ENCODE data around the gene PRKN.
A peak's percentile ranks its signal among the peaks of the same experiment; 100 is the strongest.

The PRKN gene

DNA sequence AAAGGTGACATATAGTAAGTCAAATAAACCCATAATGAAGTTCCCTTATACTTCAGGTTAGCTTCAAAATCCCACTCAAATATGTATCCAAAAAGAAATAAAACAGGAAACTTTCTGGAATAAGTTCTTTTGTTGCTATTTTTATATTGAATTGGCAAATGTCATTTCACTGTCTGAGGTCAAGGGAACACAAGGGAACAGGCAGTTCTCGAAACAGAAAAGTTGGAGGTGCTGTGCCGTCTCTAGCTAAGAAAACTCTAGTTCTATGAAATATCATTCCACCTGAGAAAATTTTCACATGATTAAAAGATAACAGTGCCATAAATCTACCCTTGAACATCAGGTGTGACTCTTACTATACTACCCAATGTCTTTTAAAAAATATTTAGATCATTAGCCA, 358.5 kb downstream of the PRKN start:
- no peak for DNase-seq

DNA sequence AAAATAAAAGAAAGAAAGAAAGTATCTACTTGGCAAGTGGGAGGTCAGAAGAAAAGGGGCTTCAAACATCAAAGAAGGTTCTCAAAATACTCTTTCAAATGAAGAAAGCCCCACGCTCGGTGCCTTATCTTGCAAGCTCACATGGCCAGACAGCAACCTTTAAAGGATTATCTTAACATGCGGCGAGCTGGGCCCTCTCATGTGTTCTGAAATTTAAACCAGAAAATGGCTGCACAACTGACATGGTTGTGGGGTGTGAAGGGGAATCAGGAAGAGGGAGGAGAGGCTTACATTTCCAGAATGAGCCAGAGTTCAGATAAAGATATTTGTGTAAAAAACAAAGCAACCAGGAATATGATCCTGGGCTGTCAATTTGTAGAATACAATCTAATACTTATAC, 363.1 kb downstream of the PRKN start:
- DNase-seq = no peak

- DNase-seq = no peak
Measured at GRCh38 chr6:162363757-162364156, 363.8 kb downstream of the PRKN start.

GRCh38 chr6:162360901-162361567, 366.5 kb downstream of the PRKN start:
- DNase-seq = no peak

GRCh38 chr6:162358625-162359024, 368.9 kb downstream of the PRKN start:
- DNase-seq = no peak

DNA sequence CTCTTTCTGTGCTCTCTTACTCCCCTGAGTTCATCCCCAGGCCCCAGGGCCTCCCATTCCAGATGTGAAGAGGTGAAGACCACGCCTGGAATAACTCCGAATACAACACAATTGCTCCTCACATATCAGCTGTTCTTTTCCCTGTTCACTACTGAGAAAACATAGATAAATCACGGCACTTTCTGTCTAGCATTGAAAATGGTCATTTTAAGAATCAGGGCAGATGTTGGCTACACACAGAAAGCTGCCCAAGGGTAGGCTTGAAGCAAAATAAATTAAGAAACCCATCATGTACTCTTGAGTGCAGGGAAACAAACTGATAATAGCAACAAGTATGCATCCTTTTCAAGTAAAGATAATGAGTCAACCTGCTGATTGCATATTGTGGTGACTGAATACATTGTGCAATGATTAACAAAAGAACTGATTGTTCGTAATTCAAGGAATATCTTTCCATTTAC, 382.5 kb downstream of the PRKN start:
- DNase-seq = peak; percentile 46

DNA sequence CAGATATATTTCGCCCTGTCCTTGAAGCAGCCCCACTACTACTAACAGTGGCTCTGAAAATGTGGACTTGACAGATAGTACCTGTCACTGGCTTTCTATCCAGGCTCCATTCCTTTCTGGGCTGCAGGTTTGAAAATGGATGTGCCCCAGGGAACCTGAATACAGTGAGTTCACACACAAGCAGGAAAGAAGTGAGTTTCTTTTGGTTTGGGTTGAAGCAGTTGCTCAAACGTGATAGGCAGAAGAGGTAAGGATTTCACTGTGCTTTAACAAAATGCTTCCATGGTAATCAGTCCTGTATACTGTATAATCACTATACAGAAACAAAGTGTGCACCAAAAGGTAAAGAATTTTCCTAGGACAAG, 382.9 kb downstream of the PRKN start:
- no peak for DNase-seq

DNA sequence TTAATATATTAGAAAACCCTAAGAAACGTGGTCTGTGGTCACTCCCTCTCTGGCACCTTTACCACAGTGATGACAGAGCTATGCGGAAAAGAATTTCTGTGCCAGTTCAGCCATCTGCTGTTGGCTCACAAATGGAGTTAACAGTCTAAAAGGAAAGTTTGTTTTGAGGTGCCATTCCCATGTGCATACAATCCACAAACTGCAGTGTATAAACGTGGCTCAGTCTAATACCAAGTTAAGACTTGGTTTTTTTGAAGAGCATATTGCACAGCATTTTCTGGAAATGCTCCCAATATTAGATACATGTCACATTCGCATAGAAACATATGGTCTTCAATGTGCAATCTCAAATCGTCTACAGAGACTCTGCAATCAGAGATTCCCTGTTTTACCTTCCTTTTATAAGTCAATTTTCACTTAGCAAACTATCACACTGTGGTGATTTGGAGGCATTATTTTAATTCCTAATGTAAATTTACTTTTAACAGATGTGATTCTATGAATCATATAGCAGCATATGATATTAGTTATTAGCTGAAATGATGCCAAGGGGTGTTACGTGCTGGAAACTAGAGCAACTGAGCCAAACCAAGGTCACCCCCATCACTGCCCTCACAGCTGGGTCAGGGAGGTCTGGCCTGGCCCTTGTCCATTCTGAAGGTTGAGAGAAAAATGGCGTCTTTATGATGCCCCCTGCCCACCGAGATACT, 383.5 kb downstream of the PRKN start:
- no peak for DNase-seq

DNA sequence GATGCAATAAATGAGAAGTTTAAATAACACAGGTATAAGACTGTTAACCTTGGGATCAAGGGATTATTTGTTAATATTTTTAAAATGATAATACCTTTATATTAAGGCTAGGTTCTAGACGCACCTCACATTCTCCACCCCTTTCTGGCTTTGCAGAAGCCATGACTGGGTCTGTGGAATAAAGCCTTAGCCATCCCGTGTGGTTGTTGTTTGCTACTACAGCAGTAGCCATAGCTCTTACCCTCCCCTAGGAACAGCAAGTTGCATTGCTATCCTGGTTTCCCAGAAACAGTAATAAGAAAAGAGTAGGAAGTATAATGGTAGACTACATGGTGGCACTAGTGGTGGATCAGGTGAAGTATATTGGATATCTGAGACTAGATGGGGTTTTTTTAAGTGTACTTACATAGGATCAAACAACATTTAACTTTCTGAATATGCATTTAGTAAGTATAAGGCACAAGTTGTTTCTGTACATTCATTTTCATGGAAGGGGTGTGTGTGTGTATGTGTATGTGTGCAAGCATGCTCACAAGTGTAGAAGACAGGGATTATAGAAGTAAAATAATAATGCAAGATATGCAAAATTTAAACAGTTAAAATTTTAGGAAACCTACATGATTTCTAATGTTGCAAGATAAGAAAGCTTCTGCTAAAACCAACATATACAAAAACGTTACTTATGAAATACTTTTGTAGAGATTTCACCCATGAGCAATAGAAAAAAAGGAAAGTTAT, 384.2 kb downstream of the PRKN start:
- peak; percentile 33 for DNase-seq

GRCh38 chr6:162337412-162337811, 390.2 kb downstream of the PRKN start:
- peak; percentile 87 for DNase-seq

DNA sequence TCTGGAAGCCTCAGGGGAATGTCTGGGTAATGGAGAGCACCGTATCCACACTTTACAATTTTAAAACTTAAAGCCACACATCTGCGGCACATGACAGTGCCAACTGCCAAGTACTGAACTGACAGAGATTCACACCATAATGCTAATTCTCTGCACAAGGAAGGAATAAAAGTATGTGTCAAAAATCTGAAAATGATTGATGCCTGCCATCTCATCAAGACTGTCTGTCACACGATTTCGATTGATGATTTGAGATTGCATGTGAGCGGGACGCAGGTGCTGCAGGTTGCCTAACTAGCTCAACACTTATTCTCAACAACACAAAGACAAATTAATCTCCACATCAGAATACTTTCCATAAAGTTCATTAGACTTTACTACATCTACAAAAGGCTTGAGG, 391.2 kb downstream of the PRKN start:
- DNase-seq = no peak

- DNase-seq = no peak
Measured at GRCh38 chr6:162332365-162332764, 395.2 kb downstream of the PRKN start.

DNA sequence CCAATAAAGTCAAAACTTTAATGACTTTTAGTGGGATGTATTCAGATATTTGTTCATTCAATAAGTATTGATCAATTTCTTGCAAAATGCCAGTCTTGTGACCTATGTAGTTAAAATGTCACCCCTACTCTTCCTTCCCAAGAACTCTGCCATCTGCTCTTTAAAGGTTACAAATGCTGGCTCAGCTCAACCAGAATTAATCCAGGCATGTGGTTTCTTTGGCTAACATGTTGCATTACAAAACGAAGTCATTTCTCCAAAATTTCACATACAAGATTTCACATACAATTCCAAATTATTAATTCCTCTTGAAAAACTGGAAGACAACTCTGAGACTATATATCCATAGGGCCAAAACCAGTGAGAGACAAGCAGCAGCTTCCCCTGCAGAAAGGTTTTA, 395.7 kb downstream of the PRKN start:
- DNase-seq = no peak

- DNase-seq = no peak
Measured at GRCh38 chr6:162325826-162326225, 401.7 kb downstream of the PRKN start.

DNA sequence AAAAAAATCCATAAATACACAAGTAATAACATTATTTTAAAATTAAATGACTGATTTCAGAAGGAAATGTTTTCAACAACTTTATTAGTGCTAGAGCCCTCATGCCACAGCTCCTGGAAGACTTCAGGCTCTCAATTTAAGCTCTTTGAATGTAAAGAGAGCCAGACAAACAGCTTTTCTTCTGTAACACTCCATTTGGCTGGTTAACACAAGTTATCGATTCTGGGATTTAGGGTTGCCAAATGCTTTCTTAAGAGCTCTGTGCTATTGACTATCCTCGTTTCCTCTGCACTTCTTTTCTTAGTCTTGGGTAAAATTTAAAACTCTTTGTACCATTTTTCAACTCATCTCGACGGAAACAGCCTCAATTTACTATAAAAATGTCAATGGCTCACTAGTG, 402.5 kb downstream of the PRKN start:
- DNase-seq = no peak

DNA sequence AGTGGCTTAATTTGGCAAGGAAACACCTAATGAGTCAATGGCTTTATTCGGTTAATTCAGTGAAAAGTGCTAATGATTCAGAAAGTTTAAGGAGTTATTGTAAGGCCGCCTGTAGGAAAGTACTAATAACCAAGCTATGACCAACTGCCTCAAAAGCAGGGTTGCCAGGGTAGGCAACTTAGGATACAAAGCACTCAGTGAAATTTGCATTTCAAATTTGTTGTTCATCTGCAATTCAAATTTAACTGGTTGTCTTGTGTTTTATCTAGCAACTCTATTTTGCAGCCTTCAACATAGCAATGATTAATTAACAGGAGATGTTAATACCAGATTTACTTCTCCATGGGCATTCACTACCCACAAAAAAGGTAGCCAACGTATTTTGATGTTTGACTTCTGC, 412.3 kb downstream of the PRKN start:
- DNase-seq = no peak

DNA sequence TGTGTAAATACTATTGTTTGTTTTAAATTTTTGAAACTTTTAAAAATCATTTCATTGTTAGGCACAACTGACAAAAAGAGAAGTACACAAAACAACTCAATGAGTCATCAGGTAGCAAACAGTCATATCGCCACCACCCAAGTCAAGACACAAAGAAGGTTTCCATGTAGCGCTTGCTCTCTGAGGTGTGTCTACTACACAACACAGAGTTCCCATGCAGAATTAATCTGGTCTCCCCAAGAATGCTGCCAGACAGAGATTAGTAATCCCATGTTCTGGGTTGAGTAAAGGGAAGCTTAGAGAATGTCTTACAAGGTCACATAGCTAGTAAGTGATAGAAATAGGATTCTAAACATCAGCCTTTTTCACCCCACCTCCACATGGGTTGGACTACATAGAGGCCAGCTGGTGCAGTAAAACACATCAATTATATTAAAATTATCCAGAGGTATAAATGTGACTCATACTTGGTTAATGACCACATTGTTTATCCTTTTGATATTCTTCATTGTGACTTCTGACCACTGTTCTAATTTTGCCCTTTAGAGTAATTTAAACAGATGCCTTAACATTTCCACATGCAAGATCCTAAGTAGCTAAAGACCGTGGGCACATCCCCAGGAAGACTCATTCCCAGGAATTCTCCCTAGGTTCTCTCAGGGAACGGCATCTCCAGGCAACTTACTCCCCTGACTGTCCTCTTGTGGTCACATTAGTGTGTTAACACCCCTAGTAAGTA, 413.5 kb downstream of the PRKN start:
- peak; percentile 55 for DNase-seq

GRCh38 chr6:162307865-162308264, 419.7 kb downstream of the PRKN start:
- no peak for DNase-seq

DNA sequence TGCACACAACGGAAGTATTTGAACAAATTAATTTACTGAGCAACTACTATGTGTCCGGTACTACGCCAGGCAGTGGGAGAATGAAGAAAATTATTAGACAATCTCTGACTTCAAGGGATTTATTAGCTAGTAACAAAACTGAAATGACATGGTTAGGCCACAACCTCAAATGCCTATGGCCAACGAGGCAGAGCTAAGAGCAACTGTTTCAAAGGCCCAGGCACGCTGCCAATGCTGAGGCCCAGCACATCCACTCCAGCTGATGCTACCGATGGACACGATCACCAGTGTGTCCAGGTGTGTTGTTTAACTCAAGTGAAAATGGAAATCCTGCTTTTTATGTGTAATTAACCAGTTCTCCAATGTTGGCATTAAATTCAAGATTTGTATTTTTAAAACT, 420.9 kb downstream of the PRKN start:
- DNase-seq = no peak

- DNase-seq = no peak
Measured at GRCh38 chr6:162301128-162301527, 426.4 kb downstream of the PRKN start.

DNA sequence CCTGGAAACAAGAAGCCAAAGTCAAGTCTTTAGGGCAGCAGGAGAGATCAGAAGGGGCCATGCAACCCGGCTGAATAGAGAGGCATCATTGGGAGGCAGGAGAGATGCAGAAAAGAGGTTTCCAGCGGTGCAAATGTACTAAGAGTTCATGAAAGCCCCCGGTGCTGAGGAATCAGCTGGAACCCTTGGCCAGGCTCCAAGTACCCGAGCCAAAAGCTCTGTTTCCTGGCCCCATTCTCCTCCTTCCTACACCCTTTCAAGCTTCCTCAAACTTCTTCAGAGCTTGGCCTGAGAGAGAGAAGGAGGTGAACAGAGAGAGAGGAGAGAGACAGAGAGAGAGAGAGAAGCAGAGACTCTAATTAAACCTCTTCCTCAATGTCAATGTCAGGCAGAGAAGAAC, 433.5 kb downstream of the PRKN start:
- DNase-seq = peak; percentile 50

DNA sequence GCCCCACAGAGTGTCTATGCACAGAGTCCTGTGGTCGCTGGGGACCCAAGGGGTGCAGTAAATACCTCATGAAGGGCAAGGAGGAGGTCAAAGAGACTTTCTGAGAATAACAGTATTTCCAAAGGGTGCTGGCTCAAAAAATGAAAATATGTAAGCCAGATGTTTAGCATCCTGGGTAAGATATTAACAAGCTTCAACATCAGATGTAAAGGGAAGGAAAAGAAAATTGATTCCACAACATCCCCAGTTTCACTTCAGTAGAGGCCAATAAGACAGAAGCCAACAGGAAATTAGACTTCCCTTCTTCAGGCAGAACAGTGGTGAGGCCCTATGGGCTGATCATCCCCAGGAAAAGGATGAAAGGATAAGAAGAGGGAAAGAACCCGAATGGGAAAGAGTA, 434.7 kb downstream of the PRKN start:
- DNase-seq = no peak

GRCh38 chr6:162290846-162291465, 436.6 kb downstream of the PRKN start:
- no peak for DNase-seq

Data from NCI-H69 (cell line).